HG03354 (cell line): ENCODE results near the gene FRMD6.
"Not testable (repeated sequence)": the region's sequence is repeated elsewhere in the genome, so short reads cannot be mapped to it uniquely, and the experiment has no call there.

Experiments used
- ATAC-seq: cut with Tn5 transposase; IDR thresholded peaks from one replicate; pipeline ENCODE4 v1.9.1; 2021; ENCODE audit warnings: mild to moderate bottlenecking; ENCODE audit not compliant: unreplicated experiment, poor library complexity, severe bottlenecking

The FRMD6 gene

GRCh38 chr14:51715742-51716141 lies 64.0 kb downstream of the FRMD6 start:
- no peak for ATAC-seq

- ATAC-seq: no peak
These were observed 64.9 kb downstream of the FRMD6 start for GRCh38 chr14:51716610-51717009.

GRCh38 chr14:51717766-51718165 lies 66.1 kb downstream of the FRMD6 start:
- ATAC-seq: no peak

GRCh38 chr14:51719955-51720354 lies 68.2 kb downstream of the FRMD6 start:
- ATAC-seq: no peak

GRCh38 chr14:51723990-51724389 lies 72.3 kb downstream of the FRMD6 start:
- no peak for ATAC-seq

GRCh38 chr14:51724650-51725049 lies 72.9 kb downstream of the FRMD6 start:
- ATAC-seq: no peak

- ATAC-seq: no peak
These were observed 73.4 kb downstream of the FRMD6 start for GRCh38 chr14:51725061-51725460.

GRCh38 chr14:51726166-51726899 lies 74.6 kb downstream of the FRMD6 start:
- ATAC-seq: no peak

GRCh38 chr14:51727526-51727925 lies 75.8 kb downstream of the FRMD6 start:
- no peak for ATAC-seq

- no peak for ATAC-seq
These were observed 78.4 kb downstream of the FRMD6 start for GRCh38 chr14:51730098-51730497.

GRCh38 chr14:51730684-51731083 lies 79.0 kb downstream of the FRMD6 start:
- ATAC-seq: no peak

- no peak for ATAC-seq
These were observed 80.9 kb downstream of the FRMD6 start for GRCh38 chr14:51732494-51733112.

- ATAC-seq: no peak
These were observed 81.4 kb downstream of the FRMD6 start for GRCh38 chr14:51733147-51733546.

- ATAC-seq: no peak
These were observed 84.1 kb downstream of the FRMD6 start for GRCh38 chr14:51735851-51736250.

- ATAC-seq: peak; percentile 87
These were observed 87.0 kb downstream of the FRMD6 start for GRCh38 chr14:51738754-51739153.

- no peak for ATAC-seq
These were observed 91.9 kb downstream of the FRMD6 start for GRCh38 chr14:51743588-51744000.

- ATAC-seq: no peak
These were observed 92.8 kb downstream of the FRMD6 start for GRCh38 chr14:51744372-51745130.

GRCh38 chr14:51746823-51747222 lies 95.1 kb downstream of the FRMD6 start:
- ATAC-seq: not testable (repeated sequence)

GRCh38 chr14:51750542-51750941 lies 98.8 kb downstream of the FRMD6 start:
- no peak for ATAC-seq

GRCh38 chr14:51751611-51752345 lies 100.1 kb downstream of the FRMD6 start:
- not testable (repeated sequence) for ATAC-seq
